GM10266 (cell line): ENCODE measurements around the gene FRMD6.

Experiments
- DNase-seq: peaks from one replicate; pipeline ENCODE4 v3.0.0; 2012; ENCODE audit errors: extremely low spot score
- CTCF ChIP-seq: IDR thresholded peaks from 2 replicates; pipeline ENCODE4 v1.5.1; 2012; ENCODE audit warnings: mild to moderate bottlenecking, low read depth; ENCODE audit not compliant: control insufficient read depth, insufficient read depth; ENCODE audit errors: missing control alignments

Gene FRMD6

GRCh38 chr14:51680031-51680430 is 28.3 kb downstream of the FRMD6 start:
- DNase-seq = no peak
- no peak for TF ChIP-seq CTCF

- DNase-seq = no peak
- no peak for TF ChIP-seq CTCF
Measured at GRCh38 chr14:51681411-51681810, 29.7 kb downstream of the FRMD6 start.

GRCh38 chr14:51682411-51682810 is 30.7 kb downstream of the FRMD6 start:
- TF ChIP-seq CTCF = no peak
- no peak for DNase-seq

GRCh38 chr14:51684760-51685159 is 33.0 kb downstream of the FRMD6 start:
- DNase-seq = no peak
- no peak for TF ChIP-seq CTCF

GRCh38 chr14:51691176-51691575 is 39.5 kb downstream of the FRMD6 start:
- no peak for TF ChIP-seq CTCF
- DNase-seq = no peak

GRCh38 chr14:51692646-51693045 is 40.9 kb downstream of the FRMD6 start:
- TF ChIP-seq CTCF = no peak
- DNase-seq = no peak

GRCh38 chr14:51697848-51698247 is 46.1 kb downstream of the FRMD6 start:
- TF ChIP-seq CTCF = no peak
- no peak for DNase-seq
